ENCODE data around the gene RBBP8NL.

RBBP8NL gene

DNA sequence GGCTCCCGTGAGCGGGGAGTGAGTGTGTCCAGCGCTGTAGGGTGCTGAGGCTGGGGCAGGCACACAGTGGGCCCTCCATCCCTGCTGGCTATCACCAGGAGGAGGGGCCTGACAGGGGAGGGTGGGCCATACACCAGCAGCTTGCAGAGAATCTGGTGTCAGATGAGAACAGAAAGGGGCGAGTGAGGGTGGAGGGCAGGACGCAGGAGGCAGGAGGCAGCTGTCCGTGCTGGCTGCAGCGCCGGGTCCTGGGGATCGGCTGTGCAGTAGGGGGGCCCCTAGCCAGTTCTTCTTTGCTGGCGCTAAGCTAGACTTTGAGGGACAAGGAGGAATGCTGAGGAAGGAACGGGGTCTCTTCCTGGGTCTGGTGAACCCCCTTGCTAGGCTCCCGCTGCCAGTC is 18.7 kb downstream of the RBBP8NL start:
- no peak for DNase-seq (ENCODE audit: low read depth)

DNA sequence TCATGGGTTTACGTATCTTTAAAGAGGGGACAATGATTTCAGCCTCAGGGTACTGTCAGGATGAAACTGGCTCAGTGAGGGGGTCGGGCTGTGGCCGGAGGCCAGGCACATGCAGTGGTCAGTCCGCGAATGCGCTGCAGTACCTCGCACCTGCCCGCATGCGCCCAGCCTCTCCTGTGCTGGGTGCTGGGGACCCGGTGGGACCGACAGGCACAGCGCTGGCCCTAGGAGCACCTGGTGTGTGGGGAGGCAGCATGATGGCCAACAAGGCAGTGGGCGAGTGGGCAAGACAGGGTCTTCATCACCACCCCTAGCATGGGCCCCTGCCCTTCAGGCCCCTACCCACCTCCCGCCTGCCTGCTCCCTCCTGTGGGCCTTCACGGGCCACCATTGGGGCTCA is 19.3 kb downstream of the RBBP8NL start:
- no peak for DNase-seq (ENCODE audit: low read depth)

DNA sequence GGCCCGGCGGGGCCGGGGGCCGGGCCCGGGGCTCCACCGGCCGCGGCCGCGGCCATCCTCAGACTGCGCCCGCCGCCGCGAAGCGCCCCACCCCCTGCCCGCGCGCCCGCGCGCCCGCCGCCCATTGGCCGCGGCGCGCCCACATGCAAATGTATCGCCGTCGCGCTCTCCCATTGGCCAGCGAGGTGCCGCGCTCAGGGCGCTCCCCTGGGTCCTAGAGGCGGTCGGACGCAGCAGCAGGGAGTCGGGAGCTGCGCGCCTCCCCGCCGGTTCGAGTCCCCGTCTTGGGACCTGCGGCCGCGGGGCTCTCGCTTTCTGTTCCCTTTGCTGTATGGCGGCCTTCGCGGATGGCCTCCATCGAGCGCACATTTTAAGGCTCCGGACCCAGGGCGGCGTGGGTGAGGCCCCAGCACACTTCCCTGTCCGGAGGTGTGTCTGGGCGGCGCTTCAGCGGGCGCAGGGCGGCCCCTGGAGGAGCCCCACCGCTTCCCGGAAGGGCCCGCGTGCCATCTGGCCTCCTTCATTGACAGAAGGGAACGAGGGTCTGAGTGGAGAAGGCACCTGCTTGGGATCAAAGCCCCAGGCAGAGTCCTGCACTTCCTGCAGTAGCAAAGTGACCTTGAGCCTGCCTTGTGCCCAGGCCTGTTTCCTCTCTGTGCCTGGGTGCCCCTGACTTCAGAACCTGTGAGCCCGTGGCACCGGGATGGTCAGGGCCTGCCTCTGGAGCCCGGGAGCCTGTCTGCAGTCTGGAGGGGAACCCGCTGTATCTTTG is 19.9 kb downstream of the RBBP8NL start, which contains the start of gene CABLES2:
TSS of gene CABLES2 (minus strand) at position 65 of the 772 bp plus-strand sequence. CDS start at position 56, 9 bp downstream.
- DNase-seq (ENCODE audit: low read depth): peak; percentile 95

DNA sequence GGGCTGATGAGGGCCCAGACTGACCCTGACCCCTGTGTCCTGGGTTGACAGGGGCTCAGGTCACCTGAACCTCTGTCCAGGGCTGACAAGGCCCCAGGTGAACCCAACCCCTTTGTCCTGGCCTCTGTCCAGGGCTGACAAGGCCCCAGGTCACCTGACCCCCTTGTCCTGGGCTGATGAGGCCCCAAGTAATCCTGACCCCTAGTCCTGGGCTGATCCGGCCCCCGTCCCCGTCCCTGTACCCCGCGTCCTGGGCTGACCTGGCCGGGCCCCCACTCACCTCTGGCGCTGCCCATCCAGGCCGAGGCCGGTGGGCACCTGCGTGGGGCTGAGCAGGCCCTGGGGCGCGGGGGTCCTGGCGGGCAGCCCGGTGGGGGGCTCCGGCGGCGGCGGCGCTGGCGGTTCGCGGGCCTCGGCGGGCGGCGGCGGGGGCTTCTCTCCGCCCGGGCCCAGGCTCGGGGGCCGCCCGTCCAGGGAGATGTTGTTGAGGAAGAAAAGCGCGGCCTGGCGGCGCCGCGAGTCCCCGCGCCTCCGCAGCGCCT is 20.6 kb downstream of the RBBP8NL start:
- DNase-seq (ENCODE audit: low read depth): no peak

DNA sequence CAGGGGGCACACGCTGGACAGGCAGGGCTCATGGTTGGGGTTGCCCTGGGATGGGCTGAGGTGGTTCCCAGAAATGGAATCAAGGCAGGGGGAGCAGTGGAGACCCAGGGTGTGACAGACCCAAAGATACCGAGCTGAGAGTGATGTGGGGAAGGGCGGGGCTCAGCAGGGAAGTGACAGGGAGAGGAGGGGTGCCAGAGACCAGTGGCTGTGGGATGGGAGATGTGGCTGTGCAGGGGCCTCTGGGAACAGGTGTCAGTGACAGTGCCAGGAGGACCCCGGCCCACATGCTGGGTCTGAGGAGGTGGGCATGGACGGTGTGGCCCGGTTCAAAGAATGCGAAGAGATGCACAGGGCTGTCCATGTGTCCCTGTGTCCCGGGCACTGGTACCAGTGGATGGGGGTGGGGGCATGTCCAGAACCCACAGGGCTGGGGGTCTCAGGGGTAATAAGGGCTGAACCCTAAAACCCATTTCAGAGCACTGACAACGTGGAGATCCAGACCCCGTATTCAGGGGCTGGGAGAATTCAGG is 21.3 kb downstream of the RBBP8NL start:
- DNase-seq (ENCODE audit: low read depth): no peak

DNA sequence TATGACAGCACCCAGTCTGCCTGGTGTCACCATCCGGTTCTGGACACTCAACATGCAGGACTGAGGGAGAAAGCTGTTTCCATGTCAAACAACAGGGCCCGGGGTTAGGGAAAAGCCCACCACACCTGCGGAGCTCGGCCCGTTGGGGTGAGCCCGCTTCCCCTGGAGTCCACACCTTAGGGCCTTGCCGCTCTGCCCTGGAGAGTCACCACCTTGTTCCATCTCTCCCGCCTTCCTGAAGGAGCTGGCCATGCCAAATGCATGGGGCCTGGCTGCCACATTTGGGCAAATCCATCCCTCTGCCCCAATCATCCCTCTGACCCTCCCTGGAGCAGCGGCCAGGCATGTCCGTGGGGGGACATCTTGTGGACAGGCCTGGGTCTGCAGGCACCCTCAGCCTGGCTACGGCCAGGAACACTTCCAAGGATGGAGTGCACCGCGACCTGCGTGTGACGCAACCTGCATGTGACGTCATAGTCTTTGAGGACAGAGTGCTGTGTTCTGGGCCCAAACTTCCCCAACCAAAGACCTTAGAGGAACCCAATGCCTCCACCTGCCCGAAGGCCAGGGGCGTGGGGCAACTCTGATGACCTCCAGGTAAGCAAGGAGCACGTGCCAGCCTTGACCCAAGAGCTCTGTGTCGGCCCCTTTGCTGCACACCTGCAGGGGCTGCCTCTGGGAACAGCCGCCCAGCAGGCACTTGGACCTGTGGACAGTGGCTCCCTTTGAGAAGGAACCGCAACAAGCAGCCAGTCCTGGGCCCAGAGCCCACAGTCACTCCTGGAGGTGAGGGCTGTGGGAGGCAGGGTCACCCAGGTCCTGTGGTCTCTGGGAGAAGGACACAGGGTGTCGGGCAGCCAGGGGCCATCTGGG is 22.0 kb downstream of the RBBP8NL start:
- DNase-seq (ENCODE audit: low read depth): peak; percentile 65

DNA sequence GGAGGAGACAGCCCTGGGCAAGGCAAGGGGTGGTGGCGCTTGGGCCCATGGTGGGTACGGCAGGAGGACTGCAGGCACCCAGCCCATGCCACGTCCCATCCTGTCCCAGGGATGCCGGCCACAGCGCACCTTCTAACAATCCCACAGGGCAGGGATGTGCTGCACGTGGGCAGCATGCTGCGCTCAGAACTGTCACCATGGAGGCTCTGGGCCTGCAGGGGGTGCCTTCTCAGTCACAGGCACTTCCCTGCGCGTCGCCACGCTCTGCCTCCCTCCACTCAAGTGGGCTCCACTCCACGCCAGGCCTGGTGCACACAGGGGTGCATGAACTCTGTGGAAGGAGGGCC is 22.6 kb downstream of the RBBP8NL start:
- DNase-seq (ENCODE audit: low read depth): no peak

DNA sequence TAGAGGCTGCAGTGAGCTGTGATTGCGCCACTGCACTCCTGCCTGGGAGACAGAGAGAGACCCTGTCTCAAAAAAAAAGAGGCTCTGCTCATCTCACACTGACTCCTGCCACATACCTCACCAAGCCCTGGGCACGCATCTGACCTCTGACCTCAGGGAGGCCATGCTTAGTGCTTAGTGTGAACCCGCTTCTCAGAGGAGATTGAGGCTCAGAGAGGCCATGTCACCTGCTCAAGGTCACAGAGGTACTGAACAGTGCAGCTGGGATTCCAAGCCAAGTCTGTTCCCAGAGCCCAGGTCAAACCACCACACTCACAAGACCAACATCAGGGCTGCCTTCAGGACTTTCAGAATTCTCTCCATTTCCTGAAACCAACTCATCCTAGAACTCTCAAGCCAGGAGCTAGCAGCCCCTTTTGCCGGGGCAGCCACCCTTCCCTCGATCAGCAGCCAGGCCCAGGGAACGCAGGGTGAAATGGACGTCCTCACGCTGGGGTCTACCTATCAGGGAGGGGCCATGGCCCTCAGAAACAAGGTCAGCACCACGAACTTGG is 23.1 kb downstream of the RBBP8NL start:
- no peak for DNase-seq (ENCODE audit: low read depth)

DNA sequence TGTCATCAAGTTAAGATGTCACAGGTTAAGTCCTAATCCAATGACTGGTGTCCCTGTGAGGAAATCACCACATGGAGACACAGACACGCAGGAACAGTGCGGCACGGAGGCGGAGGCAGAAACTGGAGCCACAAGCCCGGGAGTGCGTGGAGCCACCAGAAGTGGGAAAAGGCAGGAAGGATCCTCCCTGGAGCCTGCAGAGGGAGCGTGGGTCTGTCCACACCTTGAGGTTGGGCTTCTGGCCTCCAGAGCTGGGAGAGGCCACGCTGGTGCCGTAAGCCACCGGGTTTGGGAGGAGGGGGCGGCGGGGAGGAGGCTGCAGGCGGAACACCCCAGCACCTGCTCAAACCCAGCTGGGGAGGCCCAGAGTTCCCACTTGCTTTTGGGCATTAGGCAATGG is 24.0 kb downstream of the RBBP8NL start:
- DNase-seq (ENCODE audit: low read depth): no peak

DNA sequence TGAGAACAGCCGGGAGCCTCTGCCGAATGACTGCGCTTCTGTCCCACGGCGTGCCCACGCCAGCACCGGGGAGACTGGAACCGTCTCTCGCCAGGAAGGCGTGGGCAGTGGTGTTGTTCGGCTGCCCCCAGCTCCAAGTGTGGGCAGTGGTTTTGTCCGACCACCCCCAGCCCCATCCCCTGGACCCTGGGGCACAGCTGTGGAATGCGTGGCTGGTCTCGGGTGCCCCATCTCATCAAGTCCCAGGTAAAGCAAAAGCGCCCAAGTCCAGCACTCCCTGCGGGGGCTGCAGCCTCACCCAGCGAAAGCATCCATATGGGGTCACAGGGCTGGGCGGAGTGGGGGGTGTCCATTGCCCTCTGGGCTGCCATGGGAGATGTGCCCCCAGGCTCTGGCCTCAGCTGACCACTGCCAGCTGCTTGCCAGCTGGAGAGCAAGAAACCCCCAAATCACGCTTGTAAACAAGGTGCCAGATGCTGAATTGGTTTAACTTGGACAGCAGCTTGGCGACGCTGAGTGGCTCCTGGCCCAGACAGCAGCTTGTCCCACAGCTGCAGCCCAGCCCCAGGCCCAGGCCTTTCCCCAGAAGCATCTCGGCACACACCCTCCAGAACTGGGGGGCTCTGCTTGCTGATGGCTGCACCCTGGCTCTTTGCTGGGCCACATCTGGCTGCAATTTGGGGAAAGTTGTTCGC is 24.7 kb downstream of the RBBP8NL start:
- no peak for DNase-seq (ENCODE audit: low read depth)

DNA sequence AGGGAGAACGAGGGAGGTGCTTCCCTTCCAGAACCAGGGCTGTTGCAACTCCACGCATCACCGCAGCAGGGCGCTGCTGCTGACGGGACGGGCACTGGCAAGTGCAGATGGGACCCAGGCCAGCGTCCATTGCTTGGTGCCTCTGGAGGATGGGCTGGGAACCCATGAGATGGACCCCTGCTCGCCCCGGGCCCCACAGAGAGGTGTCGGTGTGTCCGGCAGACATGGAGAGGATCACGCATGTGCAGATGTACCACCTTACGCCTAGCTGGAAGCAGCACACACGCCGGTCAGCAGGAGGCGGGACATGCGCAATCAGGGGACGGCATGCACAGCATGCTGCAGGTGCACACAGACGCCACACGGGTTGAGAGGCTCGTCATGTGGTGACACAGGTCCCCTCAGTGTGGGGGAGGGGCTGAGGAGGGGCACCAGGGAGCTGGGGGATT is 26.0 kb downstream of the RBBP8NL start:
- no peak for DNase-seq (ENCODE audit: low read depth)

DNA sequence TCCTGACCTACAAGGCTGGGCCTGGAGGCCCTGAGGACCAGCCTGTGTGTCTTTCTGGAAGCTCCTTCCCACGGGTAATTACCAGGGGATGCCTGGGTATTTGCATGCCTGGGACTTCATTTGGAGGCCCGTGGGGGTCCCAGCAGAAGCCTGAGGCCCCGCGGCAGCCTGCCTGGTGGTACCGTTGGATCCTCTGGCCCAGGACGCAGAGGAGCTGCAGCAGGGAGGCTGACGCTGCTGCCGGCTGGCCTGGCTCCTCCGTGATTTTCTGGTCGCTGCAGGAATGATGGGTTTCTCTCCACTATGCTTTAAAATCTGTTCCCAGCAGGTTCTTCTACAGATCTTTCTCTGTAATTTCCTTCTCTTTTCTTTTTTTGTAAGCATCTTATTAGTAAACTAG is 26.8 kb downstream of the RBBP8NL start:
- DNase-seq (ENCODE audit: low read depth): no peak

DNA sequence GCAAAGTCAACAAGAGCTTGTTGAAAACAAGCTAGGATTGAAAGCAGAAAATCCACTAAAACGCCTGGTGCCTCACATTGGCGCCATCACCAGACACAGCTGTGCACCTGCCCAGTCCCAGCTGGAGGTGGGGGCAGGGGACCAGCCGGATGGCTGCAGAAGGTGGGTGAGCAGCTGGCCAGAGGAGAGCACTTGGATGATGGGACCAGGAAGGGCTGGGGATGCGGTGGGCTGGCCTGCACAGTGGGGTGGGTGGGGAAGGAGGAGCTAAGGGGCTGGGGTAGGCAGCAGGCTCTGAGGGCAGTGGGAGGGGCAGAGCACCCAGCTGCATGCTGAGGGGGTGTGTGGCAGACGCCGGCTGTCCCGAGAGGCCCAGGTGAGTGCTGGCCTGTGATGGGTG is 27.3 kb downstream of the RBBP8NL start:
- DNase-seq (ENCODE audit: low read depth): no peak

DNA sequence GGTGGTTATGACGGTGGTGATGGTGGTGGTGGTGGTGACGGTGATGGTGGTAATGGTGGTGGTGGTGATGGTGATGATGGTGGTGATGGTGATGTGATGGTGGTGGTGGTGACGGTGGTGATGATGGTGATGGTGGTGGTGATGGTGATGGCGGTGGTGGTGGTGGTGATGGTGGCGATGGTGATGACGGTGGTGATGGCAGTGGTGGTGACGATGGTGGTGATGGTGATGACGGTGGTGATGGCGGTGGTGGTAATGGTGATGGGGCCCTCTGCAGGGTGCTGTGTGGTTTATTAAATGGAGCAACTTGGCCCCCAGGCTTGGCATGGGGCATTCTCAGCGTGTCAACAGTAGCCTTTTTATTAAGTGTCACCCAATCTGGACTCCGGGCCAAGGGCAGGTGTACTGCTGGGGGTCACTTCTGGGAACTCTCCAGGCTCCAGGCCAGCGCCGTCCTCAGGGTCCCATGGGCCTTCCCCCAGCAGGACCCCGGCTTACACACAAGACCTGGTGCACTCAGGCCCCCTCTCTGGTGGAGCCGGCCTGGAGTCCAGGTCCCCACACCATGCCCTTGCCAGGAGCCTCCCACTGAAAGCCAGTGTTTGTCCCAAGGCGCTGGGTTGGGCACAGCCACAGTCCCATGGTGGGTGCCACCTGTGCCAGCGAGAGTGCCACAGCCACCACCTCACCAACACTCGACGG is 29.1 kb downstream of the RBBP8NL start:
- DNase-seq (ENCODE audit: low read depth): no peak

DNA sequence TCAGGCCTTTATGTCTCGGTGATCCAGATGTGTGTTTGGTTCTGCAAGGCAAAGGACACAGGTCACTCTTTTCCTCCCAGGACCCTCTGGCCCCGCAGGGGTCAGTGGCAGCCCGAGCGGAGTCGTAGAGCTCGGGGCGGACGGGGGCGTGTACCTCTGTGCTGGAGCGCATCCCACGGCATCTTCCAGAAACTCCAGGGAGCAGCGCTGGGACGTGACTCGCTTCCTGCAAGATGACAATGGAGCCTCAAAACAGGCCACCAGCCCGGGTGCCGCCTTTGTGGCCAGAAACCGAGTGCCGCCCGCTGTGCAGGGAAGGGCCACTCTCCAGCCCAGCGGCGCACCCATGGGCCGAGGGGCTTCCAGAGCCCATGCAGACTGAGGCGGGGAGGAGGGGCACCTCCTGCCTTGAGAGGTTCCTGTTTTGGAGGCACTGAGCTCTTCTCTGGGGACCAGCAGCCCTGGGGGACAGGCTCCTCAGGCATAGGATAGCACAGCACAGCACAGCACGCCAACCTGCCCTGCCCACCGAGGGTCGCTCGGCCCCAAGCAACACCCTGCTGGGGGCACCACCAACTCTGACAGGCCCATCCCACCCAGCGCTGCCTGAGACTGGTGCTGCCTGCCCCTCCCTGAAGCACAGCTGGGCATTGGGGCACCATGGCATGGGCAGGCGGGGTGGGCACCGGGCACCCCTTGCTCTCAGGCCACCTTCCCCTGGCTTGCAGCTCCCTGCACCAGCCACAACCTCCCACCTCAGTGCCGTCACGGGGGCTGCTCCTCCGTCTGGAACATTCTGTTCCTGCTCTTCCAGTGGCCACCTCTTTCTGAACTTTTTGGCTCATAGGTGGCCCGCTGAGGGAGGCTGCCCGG is 30.7 kb downstream of the RBBP8NL start:
- no peak for DNase-seq (ENCODE audit: low read depth)

DNA sequence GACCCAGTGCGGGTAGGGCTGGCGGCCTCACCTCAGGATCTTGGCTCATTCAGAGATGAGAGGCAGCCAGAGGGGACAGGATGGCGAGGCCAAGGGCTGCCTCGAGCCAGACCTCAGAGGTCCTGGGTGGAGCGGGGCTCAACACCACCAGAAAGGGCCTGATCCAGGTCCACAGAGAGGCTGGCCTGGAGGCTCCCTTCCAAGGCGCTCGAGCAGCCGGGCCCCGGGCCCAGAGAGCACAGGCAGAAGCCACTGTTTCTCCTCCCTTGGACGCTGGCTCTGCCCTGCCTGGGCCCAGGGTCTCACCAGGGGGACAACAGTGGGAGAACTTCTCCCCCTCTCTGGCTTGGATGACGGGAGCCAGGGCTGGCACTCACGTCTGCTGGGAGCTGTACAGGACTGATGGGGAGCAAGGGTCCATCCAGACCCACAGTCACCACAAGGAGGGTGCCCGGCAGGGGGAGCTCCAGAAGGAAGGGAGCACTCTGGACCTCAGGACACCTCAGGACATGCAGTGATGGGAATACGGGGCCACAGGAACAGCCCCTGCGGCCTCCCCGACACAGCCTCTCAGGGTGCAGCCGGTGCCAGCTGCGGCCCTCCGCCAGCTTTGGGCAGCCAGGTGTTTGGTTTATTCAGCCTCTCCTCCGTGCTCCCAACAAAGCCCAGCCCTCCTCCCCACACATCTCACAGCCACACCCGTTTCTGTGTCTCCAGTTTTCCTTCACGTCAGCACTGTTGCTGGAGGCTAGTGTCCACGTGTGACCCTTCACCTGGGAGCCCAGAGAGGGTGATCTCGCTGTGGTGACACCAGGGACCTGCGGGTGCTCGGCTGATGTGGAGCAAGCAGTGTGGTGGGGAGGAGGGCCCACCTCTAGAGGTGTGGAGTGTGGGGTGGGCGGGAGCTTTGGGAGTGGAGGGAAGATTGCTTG is 31.8 kb downstream of the RBBP8NL start:
- DNase-seq (ENCODE audit: low read depth): no peak

DNA sequence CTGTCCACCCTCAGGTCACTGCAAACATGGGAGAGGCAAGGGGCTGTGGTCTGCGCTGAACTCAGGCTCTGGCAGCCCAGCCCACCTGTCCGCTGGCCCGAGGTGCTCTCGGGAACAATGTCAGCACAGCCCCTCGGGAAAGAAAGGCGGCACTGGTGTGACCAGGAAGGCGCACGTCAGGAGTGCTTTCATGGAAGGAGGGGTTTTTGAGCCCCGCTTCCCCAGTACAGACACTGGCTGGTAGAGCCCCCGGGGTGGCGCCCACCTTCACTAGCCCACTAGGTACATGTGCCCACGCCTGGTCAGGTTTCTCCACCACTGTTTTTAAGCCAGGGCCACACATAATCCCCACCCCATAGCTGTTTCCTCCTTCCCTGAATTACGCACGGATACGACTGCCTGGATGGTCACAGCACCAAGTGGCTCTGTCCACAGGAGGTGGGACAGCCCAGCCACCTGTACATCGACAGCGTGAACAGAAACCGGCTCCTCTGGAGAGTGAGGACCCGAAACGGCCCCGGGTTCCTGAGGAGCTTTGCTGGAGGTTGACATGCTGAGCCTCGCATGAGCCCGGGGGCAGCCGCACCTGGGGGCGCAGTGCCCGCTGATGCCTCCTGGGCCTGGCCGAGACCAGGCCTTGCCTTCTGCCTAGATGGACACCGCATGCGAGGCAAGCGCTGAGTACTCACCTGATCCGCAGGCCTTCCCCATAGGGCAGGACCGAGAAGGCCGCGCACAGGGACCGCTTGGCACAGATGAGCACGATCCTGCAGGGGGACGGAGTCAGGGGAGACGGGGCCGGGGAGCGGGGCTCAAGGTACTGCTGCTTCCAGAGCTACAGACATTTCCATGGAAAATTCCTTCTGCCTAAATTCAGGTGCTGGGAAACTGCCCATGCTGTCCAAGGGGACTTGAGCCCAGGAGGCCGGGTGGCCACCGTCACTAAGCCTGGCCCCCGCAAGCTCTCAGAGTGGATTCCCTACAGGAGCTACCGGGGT is 32.8 kb downstream of the RBBP8NL start:
- no peak for DNase-seq (ENCODE audit: low read depth)

DNA sequence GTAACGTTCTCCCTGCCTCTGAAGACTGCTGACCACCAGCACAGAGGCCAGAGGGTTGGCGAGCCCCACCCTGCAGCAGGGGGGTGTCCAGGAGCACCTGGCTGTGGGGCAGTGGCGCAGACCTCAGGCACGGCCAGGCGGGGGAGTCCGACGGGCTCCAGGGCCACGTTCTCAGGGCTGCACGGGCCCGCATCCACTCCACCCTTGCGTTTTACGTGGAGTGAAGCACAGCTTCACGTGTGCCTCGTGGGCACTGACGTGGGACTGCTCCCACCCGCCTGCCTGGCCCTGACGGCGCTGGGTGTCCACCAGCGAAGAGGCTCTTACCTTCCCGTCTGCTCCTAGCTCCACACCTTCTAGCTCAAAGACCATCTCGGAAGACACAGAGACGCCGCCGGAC is 33.5 kb downstream of the RBBP8NL start:
- no peak for DNase-seq (ENCODE audit: low read depth)

Data from iris pigment epithelial cell (primary cell).